ENCODE measurements around the gene LCK. TPM values are rescaled to one million over a fixed set of nuclear protein-coding genes. Genes with fewer than 3 reads are reported as not detected.

Gene LCK
- total RNA-seq, 1 experiment from 2014 or later: 0.57 TPM

DNA sequence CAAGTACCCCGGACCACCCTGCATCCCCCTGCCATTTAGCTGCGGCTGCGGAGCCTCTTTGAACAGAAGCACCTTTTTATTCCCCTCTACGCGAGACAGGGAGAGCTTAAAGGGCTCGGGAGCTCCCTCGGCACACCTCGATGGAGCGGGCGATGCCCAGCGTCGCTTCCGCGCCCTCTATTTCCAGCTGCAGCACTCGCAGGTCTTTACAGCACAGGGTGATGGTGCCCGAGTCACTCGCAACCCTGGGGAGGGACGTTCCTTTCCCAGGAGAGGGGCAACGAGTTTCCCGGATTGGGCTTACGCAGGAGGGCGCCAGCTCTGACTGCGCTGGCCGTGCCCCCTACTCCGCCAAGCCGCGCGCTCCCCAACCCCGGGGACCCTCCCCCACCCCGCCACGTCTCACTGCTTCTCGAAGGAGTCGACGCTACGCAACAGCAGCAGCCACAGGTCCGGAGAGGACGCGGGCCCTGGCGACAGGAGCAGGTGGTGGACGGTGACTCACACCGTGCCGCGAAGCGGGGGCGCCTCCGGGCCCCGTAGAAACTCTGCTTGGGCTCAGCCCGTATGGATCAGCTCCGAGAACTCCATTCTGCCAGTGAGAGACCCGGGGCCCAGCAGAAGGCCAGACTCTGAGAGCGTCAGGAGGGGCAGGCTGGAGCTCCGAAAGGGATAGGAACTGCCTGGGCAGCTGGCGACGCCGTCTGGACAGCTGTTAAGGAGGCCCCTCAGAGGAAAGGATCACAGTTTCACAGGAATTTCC, 9.9 kb upstream of the LCK start:
- no peaks in the 10 kb centered on the region for H3K9me3 ChIP-seq (ENCODE audit: control insufficient read depth, insufficient read depth, low read depth, low read length)
- peaks cover 12% of the 10 kb centered on the region for H3K4me1 ChIP-seq (ENCODE audit: control insufficient read depth, insufficient read depth, low read length)
- H3K36me3 ChIP-seq (ENCODE audit: control insufficient read depth, insufficient read depth, low read length): no peaks in the 10 kb centered on the region
- DNase-seq (ENCODE audit: low read depth, low spot score) (no peak), ATAC-seq (peak; percentile 73)
- peak overlapping the region; percentile 60 to 90 for H3K4me3 ChIP-seq (ENCODE audit: low read depth in 2 of 2, low read length in 2 of 2)
- H3K27ac ChIP-seq (ENCODE audit: low read length): peak overlapping the region; percentile 82
- in situ Hi-C loops (cut with HindIII; ENCODE audit: low pct_unique_long_range_greater_than_20kb, low sequenced_read_pairs) (no loop called here), intact Hi-C loops (cut with micrococcal nuclease; ENCODE audit: unreplicated experiment) (no loop called here)
- ChIA-PET POLR2A (interaction anchor here (0.5 to 1.2 kb wide), 5 partner anchors 12 to 40 kb away, joined by 3 to 10 read pairs (median 5); no protein-coding TSS in a partner anchor), CTCF (interaction anchor here (0.6 to 1.9 kb wide), 5 partner anchors 16 to 75 kb away, joined by 3 to 18 read pairs (median 4); no protein-coding TSS in a partner anchor)
- TF ChIP-seq TCF7L2 (IDR thresholded peaks at IDR 0.05; ENCODE audit: low read depth, low read length): 0 out of 2 replicates have a peak, but pooled peaks have one; percentile 37
- TF ChIP-seq, protein P1, sequence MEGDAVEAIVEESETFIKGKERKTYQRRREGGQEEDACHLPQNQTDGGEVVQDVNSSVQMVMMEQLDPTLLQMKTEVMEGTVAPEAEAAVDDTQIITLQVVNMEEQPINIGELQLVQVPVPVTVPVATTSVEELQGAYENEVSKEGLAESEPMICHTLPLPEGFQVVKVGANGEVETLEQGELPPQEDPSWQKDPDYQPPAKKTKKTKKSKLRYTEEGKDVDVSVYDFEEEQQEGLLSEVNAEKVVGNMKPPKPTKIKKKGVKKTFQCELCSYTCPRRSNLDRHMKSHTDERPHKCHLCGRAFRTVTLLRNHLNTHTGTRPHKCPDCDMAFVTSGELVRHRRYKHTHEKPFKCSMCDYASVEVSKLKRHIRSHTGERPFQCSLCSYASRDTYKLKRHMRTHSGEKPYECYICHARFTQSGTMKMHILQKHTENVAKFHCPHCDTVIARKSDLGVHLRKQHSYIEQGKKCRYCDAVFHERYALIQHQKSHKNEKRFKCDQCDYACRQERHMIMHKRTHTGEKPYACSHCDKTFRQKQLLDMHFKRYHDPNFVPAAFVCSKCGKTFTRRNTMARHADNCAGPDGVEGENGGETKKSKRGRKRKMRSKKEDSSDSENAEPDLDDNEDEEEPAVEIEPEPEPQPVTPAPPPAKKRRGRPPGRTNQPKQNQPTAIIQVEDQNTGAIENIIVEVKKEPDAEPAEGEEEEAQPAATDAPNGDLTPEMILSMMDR (IDR thresholded peaks at IDR 0.05): peak; percentile 12; the same call in 1 of the 2 replicates
- no peak for TF ChIP-seq POLR2AphosphoS5 (IDR thresholded peaks at IDR 0.05; ENCODE audit: low read depth, low read length)
- BruUV-seq (replicated peaks): no TSS peak
- H3K27me3 ChIP-seq (ENCODE audit: control insufficient read depth, insufficient read depth, low read length): no peaks in the 10 kb centered on the region

- Histone ChIP-seq H3K4me1 (ENCODE audit: control insufficient read depth, insufficient read depth, low read length) (peaks cover 12% of the 10 kb centered on the region), H3K27ac (ENCODE audit: low read length) (peak overlapping the region; percentile 57), H3K9me3 (ENCODE audit: control insufficient read depth, insufficient read depth, low read depth, low read length) (no peaks in the 10 kb centered on the region), H3K36me3 (ENCODE audit: control insufficient read depth, insufficient read depth, low read length) (no peaks in the 10 kb centered on the region), H3K4me3 (ENCODE audit: low read depth in 2 of 2, low read length in 2 of 2) (no peak overlapping the region), H3K27me3 (ENCODE audit: control insufficient read depth, insufficient read depth, low read length) (no peaks in the 10 kb centered on the region)
- ChIA-PET POLR2A (interaction anchor here (0.6 kb wide), 1 partner anchor 16 kb away, joined by 6 read pairs; no protein-coding TSS in a partner anchor), CTCF (interaction anchor here (1.0 kb wide), 1 partner anchor 27 kb away, joined by 3 read pairs; no protein-coding TSS in a partner anchor)
- ATAC-seq: peak; percentile 12
- intact Hi-C loops (cut with micrococcal nuclease; ENCODE audit: unreplicated experiment): no loop called here
- BruUV-seq (replicated peaks): TSS peak; percentile 89
- DNase-seq (ENCODE audit: low read depth, low spot score): no peak
- in situ Hi-C loops (cut with HindIII; ENCODE audit: low pct_unique_long_range_greater_than_20kb, low sequenced_read_pairs): no loop called here
- TF ChIP-seq TCF7L2 (IDR thresholded peaks at IDR 0.05; ENCODE audit: low read depth, low read length) (no peak), POLR2AphosphoS5 (IDR thresholded peaks at IDR 0.05; ENCODE audit: low read depth, low read length) (peak; percentile 38; the same call in 1 of the 2 replicates)
Observed at GRCh38 chr1:32242341-32242851, 8.7 kb upstream of the LCK start.

- BruUV-seq (replicated peaks): no TSS peak
- no peak for DNase-seq (ENCODE audit: low read depth, low spot score)
- TF ChIP-seq, protein P2, sequence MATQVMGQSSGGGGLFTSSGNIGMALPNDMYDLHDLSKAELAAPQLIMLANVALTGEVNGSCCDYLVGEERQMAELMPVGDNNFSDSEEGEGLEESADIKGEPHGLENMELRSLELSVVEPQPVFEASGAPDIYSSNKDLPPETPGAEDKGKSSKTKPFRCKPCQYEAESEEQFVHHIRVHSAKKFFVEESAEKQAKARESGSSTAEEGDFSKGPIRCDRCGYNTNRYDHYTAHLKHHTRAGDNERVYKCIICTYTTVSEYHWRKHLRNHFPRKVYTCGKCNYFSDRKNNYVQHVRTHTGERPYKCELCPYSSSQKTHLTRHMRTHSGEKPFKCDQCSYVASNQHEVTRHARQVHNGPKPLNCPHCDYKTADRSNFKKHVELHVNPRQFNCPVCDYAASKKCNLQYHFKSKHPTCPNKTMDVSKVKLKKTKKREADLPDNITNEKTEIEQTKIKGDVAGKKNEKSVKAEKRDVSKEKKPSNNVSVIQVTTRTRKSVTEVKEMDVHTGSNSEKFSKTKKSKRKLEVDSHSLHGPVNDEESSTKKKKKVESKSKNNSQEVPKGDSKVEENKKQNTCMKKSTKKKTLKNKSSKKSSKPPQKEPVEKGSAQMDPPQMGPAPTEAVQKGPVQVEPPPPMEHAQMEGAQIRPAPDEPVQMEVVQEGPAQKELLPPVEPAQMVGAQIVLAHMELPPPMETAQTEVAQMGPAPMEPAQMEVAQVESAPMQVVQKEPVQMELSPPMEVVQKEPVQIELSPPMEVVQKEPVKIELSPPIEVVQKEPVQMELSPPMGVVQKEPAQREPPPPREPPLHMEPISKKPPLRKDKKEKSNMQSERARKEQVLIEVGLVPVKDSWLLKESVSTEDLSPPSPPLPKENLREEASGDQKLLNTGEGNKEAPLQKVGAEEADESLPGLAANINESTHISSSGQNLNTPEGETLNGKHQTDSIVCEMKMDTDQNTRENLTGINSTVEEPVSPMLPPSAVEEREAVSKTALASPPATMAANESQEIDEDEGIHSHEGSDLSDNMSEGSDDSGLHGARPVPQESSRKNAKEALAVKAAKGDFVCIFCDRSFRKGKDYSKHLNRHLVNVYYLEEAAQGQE (IDR thresholded peaks at IDR 0.05; ENCODE audit: insufficient read depth in 1 of 2, low read depth in 2 of 2, low read length in 1 of 2): no peak
- TF ChIP-seq POLR2AphosphoS5 (IDR thresholded peaks at IDR 0.05; ENCODE audit: low read depth, low read length) (no peak), TCF7L2 (IDR thresholded peaks at IDR 0.05; ENCODE audit: low read depth, low read length) (no peak), SIN3A (IDR thresholded peaks at IDR 0.05; ENCODE audit: borderline replicate concordance, insufficient read depth, low read depth, low read length) (no peak)
- TF ChIP-seq, protein P1 (IDR thresholded peaks at IDR 0.05): no peak
- H3K4me3 ChIP-seq (ENCODE audit: low read depth in 2 of 2, low read length in 2 of 2): no peak within 1 kb of the TSS
- ATAC-seq: no peak
- H3K36me3 ChIP-seq (ENCODE audit: control insufficient read depth, insufficient read depth, low read length): no peaks in the 10 kb centered on the region
- no peaks in the 10 kb centered on the region for H3K9me3 ChIP-seq (ENCODE audit: control insufficient read depth, insufficient read depth, low read depth, low read length)
- no peak within 1 kb of the TSS for H3K27ac ChIP-seq (ENCODE audit: low read length)
- ChIA-PET POLR2A (interaction anchor here (0.6 to 0.7 kb wide), 2 partner anchors 22 to 24 kb away, joined by 3 to 4 read pairs; no protein-coding TSS in a partner anchor), CTCF (interaction anchor here (0.6 kb wide), 3 partner anchors 13 to 43 kb away, joined by 5 to 21 read pairs (median 6); no protein-coding TSS in a partner anchor)
- intact Hi-C loops (cut with micrococcal nuclease; ENCODE audit: unreplicated experiment) (no loop called here), in situ Hi-C loops (cut with HindIII; ENCODE audit: low pct_unique_long_range_greater_than_20kb, low sequenced_read_pairs) (no loop called here)
- H3K27me3 ChIP-seq (ENCODE audit: control insufficient read depth, insufficient read depth, low read length): no peaks in the 10 kb centered on the region
- H3K4me1 ChIP-seq (ENCODE audit: control insufficient read depth, insufficient read depth, low read length): peaks cover 12% of the 10 kb centered on the region
Observed at GRCh38 chr1:32246888-32247273, 4.2 kb upstream of the LCK start, which contains the start of gene FAM167B. TSS of gene FAM167B (plus strand) at chr1:32247222. CDS start at chr1:32247422, 200 bp downstream.

Data from Panc1 (cell line).